H9 (cell line): ENCODE data around the gene XRN2. TPM values are rescaled to one million over a fixed set of nuclear protein-coding genes. Genes with fewer than 3 reads are reported as not detected.
"Not testable (repeated sequence)": the region's sequence is repeated elsewhere in the genome, so short reads cannot be mapped to it uniquely, and the experiment has no call there.

ENCODE experiments used
- DNase-seq: peaks from one replicate; pipeline ENCODE4 v3.0.0-alpha.2; 2017
- H2AFZ ChIP-seq: one replicate; pipeline ENCODE4 v1.6.1; 2013; ENCODE audit warnings: mild to moderate bottlenecking, low read length, control low read depth, moderate library complexity
- H2AK5ac ChIP-seq: 2 replicates; pipeline ENCODE4 v1.6.1; 2013; ENCODE audit warnings: low read length, control low read depth, mixed read lengths; ENCODE audit not compliant: insufficient read length
- H2BK120ac ChIP-seq: one replicate; pipeline ENCODE4 v1.6.1; 2013; ENCODE audit warnings: low read depth, mild to moderate bottlenecking, low read length, control low read depth, inconsistent platforms; ENCODE audit not compliant: poor library complexity, severe bottlenecking
- H2BK12ac ChIP-seq: 2 replicates; pipeline ENCODE4 v1.6.1; 2013; ENCODE audit warnings: low read length, control low read depth, mixed read lengths, low read depth; ENCODE audit not compliant: insufficient read length
- H2BK15ac ChIP-seq: 2 replicates; pipeline ENCODE4 v1.6.1; 2013; ENCODE audit warnings: low read depth, low read length, control low read depth
- H2BK20ac ChIP-seq: one replicate; pipeline ENCODE4 v1.6.1; 2013; ENCODE audit warnings: low read depth, mild to moderate bottlenecking, low read length, control low read depth, inconsistent platforms; ENCODE audit not compliant: poor library complexity, severe bottlenecking
- H2BK5ac ChIP-seq: 2 replicates; pipeline ENCODE4 v1.6.1; 2013; ENCODE audit warnings: low read length, control low read depth, mixed read lengths; ENCODE audit not compliant: insufficient read length
- H3K14ac ChIP-seq: 2 replicates; pipeline ENCODE4 v1.6.1; 2013; ENCODE audit warnings: low read length, control low read depth; ENCODE audit not compliant: insufficient read depth
- H3K18ac ChIP-seq: 2 replicates; pipeline ENCODE4 v1.6.1; 2013; ENCODE audit warnings: low read depth, mild to moderate bottlenecking, mixed read lengths, low read length, control low read depth; ENCODE audit not compliant: insufficient read length
- H3K23ac ChIP-seq: 2 replicates; pipeline ENCODE4 v1.6.1; 2013; ENCODE audit warnings: low read length, control low read depth, mixed read lengths, low read depth; ENCODE audit not compliant: insufficient read length
- H3K23me2 ChIP-seq: 2 replicates; pipeline ENCODE4 v1.6.1; 2013; ENCODE audit warnings: low read depth, mild to moderate bottlenecking, mixed read lengths, low read length, control low read depth; ENCODE audit not compliant: insufficient read length, poor library complexity, severe bottlenecking
- H3K27ac ChIP-seq: 2 replicates; pipeline ENCODE4 v1.5.1; 2013; ENCODE audit warnings: low read length, control low read depth, mixed read lengths, low read depth; ENCODE audit not compliant: insufficient read length
- H3K27me3 ChIP-seq: 2 replicates; pipeline ENCODE4 v1.6.1; 2013; ENCODE audit warnings: low read length, control low read depth, inconsistent platforms; ENCODE audit not compliant: insufficient read depth
- H3K4ac ChIP-seq: 2 replicates; pipeline ENCODE4 v1.6.1; 2013; ENCODE audit warnings: low read depth, mild to moderate bottlenecking, control low read depth, inconsistent platforms, low read length, moderate library complexity
- H3K4me1 ChIP-seq: 2 replicates; pipeline ENCODE4 v1.6.1; 2013; ENCODE audit warnings: low read length, control low read depth, inconsistent platforms; ENCODE audit not compliant: insufficient read depth
- H3K4me2 ChIP-seq: 2 replicates; pipeline ENCODE4 v1.6.1; 2013; ENCODE audit warnings: low read length, control low read depth, mixed read lengths; ENCODE audit not compliant: insufficient read length, insufficient read depth
- H3K56ac ChIP-seq: 2 replicates; pipeline ENCODE4 v1.6.1; 2013; ENCODE audit warnings: low read depth, mild to moderate bottlenecking, mixed read lengths, low read length, control low read depth; ENCODE audit not compliant: insufficient read length
- H3K79me1 ChIP-seq: 2 replicates; pipeline ENCODE4 v1.6.1; 2013; ENCODE audit warnings: low read depth, mild to moderate bottlenecking, moderate library complexity, low read length, control low read depth, inconsistent platforms; ENCODE audit not compliant: insufficient read depth, poor library complexity, severe bottlenecking
- H3K79me2 ChIP-seq: 2 replicates; pipeline ENCODE4 v1.6.1; 2013; ENCODE audit warnings: low read length, control low read depth, inconsistent platforms; ENCODE audit not compliant: insufficient read depth
- H3K9ac ChIP-seq: 2 replicates; pipeline ENCODE4 v1.6.1; 2013; ENCODE audit warnings: low read length, control low read depth, mixed read lengths; ENCODE audit not compliant: insufficient read length; ENCODE audit errors: extremely low read depth
- H3K9me3 ChIP-seq: one replicate; pipeline ENCODE4 v1.6.1; 2013; ENCODE audit warnings: low read depth, low read length, inconsistent platforms; ENCODE audit not compliant: control insufficient read depth
- H3T11ph ChIP-seq: one replicate; pipeline ENCODE4 v1.6.1; 2013; ENCODE audit warnings: mild to moderate bottlenecking, low read length, control low read depth, inconsistent platforms
- H4K20me1 ChIP-seq: one replicate; pipeline ENCODE4 v1.6.1; 2013; ENCODE audit not compliant: control insufficient read depth, insufficient read length, insufficient read depth
- H4K5ac ChIP-seq: 2 replicates; pipeline ENCODE4 v1.6.1; 2013; ENCODE audit warnings: low read depth, mild to moderate bottlenecking, mixed read lengths, low read length, control low read depth; ENCODE audit not compliant: insufficient read length
- H4K8ac ChIP-seq: replicated peaks from 2 replicates; pipeline ENCODE4 v1.6.1; 2013; ENCODE audit warnings: low read length, control low read depth, mixed read lengths, low read depth; ENCODE audit not compliant: insufficient read length
- H4K91ac ChIP-seq: 2 replicates; pipeline ENCODE4 v1.6.1; 2013; ENCODE audit warnings: low read depth, mild to moderate bottlenecking, moderate library complexity, mixed read lengths, low read length, control low read depth; ENCODE audit not compliant: insufficient read length
- H3K27ac Mint-ChIP-seq, 3 experiments: 2 replicates in 2 of 3; 3 replicates in 1 of 3; pipeline ENCODE4 v1.8.0; 2020 to 2021; ENCODE audit warnings: mixed read lengths in 3 of 3, mild to moderate bottlenecking in 1 of 3, moderate library complexity in 1 of 3
- H3K27me3 Mint-ChIP-seq: 2 replicates; pipeline ENCODE4 v1.8.0; 2021; ENCODE audit warnings: low read depth, mild to moderate bottlenecking, moderate library complexity, mixed read lengths
- H3K36me3 Mint-ChIP-seq, 3 experiments: 2 replicates in 2 of 3; 3 replicates in 1 of 3; pipeline ENCODE4 v1.8.0; 2020 to 2021; ENCODE audit warnings: low read depth in 3 of 3, mixed read lengths in 3 of 3; ENCODE audit not compliant: insufficient read depth in 1 of 3
- H3K4me1 Mint-ChIP-seq, 2 experiments: 2 replicates each; pipeline ENCODE4 v1.8.0; 2020; ENCODE audit warnings: mixed read lengths in 2 of 2
- H3K4me3 Mint-ChIP-seq, 2 experiments: 2 replicates in 1 of 2; 3 replicates in 1 of 2; pipeline ENCODE4 v1.8.0; 2020 to 2021; ENCODE audit warnings: mild to moderate bottlenecking in 2 of 2, mixed read lengths in 2 of 2, moderate library complexity in 1 of 2
- H3K9me3 Mint-ChIP-seq, 2 experiments: 2 replicates in 1 of 2; 3 replicates in 1 of 2; pipeline ENCODE4 v1.8.0; 2020; ENCODE audit warnings: mild to moderate bottlenecking in 2 of 2, mixed read lengths in 2 of 2, moderate library complexity in 1 of 2
- WGBS: extraction: QIAGEN DNeasy Blood & Tissue Kit; methylation state at CpG from one replicate; pipeline ENCODE4 v1.1.7; 2013; ENCODE audit warnings: missing lambda C conversion rate, low lambda C conversion rate, mixed read lengths; ENCODE audit not compliant: insufficient read length; ENCODE audit errors: extremely low coverage; 5-methylcytosine and 5-hydroxymethylcytosine counted together
- total RNA-seq: library from RNA; stranded (reverse); gene quantifications from 2 replicates; pipeline ENCODE4 v1.2.1, GENCODE V29; 2021
- TF ChIP-seq, protein P1 (sequence below): fragments of 200-600 bp; sonication (generic); conservative IDR thresholded peaks from 3 replicates; pipeline ENCODE4 v1.8.0; 2021; ENCODE audit warnings: antibody characterized with exemption, mild to moderate bottlenecking

XRN2 gene
- total RNA-seq, 1 experiment from 2014 or later = 96.7 TPM

DNA sequence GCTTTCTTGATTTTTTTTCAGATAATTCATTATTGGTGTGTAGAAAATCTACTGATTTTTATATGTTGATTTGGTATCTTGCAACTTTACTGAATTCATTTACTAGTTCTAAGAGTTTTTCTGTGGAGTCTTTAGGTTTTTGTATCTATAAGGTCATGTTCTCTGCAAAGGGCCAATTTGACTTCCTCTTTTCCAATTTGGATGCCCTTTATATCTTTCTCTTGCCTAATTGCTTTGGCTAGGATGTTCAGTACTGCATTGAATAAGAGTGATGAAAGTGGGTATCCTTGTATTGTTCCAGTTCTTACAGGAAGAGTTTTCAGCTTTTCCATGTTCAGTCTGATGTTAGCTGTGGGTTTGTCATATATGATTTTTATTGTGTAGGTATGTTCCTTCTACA is 108.6 kb downstream of the XRN2 start:
- Histone ChIP-seq H3K79me1 (no peaks in the 10 kb centered on the region), H3K27ac (no peak overlapping the region), H3K14ac (no peak overlapping the region), H3K27me3 (no peaks in the 10 kb centered on the region), H3K79me2 (no peaks in the 10 kb centered on the region), H3K18ac (no peak overlapping the region), H3K23ac (no peak overlapping the region), H4K20me1 (no peaks in the 10 kb centered on the region), H4K5ac (no peak overlapping the region), H2AFZ (no peak overlapping the region), H3K4me2 (no peak overlapping the region), H4K91ac (no peak overlapping the region), H3K4ac (no peak overlapping the region), H2AK5ac (no peak overlapping the region), H2BK5ac (no peak overlapping the region), H2BK15ac (no peak overlapping the region), H4K8ac (no peak overlapping the region), H2BK12ac (no peak overlapping the region), H3K9ac (no peak overlapping the region), H3K4me1 (no peaks in the 10 kb centered on the region), H2BK120ac (no peak overlapping the region), H3K56ac (no peak overlapping the region), H3K9me3 (no peaks in the 10 kb centered on the region), H3T11ph (no peak overlapping the region), H3K23me2 (no peaks in the 10 kb centered on the region), H2BK20ac (no peak overlapping the region)
- DNase-seq = no peak
- peaks cover 53% of the 10 kb centered on the region for H3K27me3 Mint-ChIP-seq
- no peaks in the 10 kb centered on the region; a peak in 1 of 4 replicates for H3K4me1 Mint-ChIP-seq
- H3K4me3 Mint-ChIP-seq = no peak overlapping the region
- peaks cover 9 to 16% of the 10 kb centered on the region in 2 experiments; a peak in 4 of 5 replicates for H3K9me3 Mint-ChIP-seq
- no peak overlapping the region for H3K27ac Mint-ChIP-seq
- TF ChIP-seq, protein P1, sequence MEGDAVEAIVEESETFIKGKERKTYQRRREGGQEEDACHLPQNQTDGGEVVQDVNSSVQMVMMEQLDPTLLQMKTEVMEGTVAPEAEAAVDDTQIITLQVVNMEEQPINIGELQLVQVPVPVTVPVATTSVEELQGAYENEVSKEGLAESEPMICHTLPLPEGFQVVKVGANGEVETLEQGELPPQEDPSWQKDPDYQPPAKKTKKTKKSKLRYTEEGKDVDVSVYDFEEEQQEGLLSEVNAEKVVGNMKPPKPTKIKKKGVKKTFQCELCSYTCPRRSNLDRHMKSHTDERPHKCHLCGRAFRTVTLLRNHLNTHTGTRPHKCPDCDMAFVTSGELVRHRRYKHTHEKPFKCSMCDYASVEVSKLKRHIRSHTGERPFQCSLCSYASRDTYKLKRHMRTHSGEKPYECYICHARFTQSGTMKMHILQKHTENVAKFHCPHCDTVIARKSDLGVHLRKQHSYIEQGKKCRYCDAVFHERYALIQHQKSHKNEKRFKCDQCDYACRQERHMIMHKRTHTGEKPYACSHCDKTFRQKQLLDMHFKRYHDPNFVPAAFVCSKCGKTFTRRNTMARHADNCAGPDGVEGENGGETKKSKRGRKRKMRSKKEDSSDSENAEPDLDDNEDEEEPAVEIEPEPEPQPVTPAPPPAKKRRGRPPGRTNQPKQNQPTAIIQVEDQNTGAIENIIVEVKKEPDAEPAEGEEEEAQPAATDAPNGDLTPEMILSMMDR = no peak
- peaks cover 0 to 4% (median 3%) of the 10 kb centered on the region in 3 experiments; a peak in 3 of 7 replicates for H3K36me3 Mint-ChIP-seq

DNA sequence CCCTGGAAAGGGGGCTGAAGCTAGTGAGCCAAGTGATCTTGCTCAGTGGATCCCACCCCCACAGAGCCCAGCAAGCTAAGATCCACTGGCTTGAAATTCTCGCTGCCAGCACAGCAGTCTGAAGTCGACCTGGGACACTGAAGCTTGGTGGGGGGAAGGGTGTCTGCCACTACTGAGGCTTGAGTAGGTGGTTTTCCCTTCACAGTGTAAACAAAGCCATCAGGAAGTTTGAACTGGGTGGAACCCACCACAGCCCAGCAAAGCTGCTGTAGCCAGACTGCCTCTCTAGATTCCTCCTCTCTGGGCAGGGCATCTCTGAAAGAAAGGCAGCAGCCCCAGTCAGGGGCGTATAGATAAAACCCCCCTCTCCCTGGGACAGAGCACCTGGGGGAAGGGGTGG is 110.9 kb downstream of the XRN2 start:
- not testable (repeated sequence) for H3K27me3 ChIP-seq, H3K23ac ChIP-seq, H3K9ac ChIP-seq, H2BK20ac ChIP-seq, H3K79me2 ChIP-seq, H3K14ac ChIP-seq, H3K23me2 ChIP-seq, H3K18ac ChIP-seq, H3K27ac ChIP-seq, H3K56ac ChIP-seq, H3K4me1 Mint-ChIP-seq, H3K36me3 Mint-ChIP-seq, DNase-seq, H3K4me1 ChIP-seq, H2AK5ac ChIP-seq, H2BK5ac ChIP-seq, H4K20me1 ChIP-seq, H3K4me3 Mint-ChIP-seq, H4K5ac ChIP-seq, H3K4me2 ChIP-seq, H3K9me3 ChIP-seq, H3K79me1 ChIP-seq, H2BK15ac ChIP-seq, H4K91ac ChIP-seq, H2BK12ac ChIP-seq, H2AFZ ChIP-seq, H2BK120ac ChIP-seq, H4K8ac ChIP-seq, H3K27ac Mint-ChIP-seq, H3K4ac ChIP-seq, H3T11ph ChIP-seq
- Mint-ChIP-seq H3K27me3 (peaks cover 61% of the 10 kb centered on the region), H3K9me3 (peaks cover 12 to 16% of the 10 kb centered on the region in 2 experiments; a peak in 4 of 5 replicates)
- no CpG with 5 or more reads among the region's 3 CpGs for WGBS
